ENCODE data around the gene MYCBPAP.

DNA sequence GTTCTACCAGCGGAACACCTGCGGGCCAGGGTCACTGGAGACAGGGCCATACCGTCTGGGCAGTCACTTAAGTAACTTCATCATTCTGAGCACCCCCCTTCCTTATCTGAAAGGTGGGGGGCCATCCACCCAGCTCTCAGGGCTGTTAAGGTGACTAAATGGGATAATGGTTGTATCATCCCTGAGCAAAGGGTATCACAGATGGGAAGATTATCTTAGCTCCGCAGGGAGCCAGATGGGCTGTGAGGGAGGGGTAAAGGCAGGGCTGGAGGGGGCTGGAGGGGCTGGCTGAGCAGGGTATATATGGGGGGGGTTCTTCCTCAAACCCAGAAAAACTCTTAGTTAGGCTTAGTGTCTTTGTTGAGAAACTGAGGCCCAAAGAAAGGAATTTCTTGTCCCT, 49.4 kb downstream of the MYCBPAP start:
- no peak for TF ChIP-seq CTCF (IDR thresholded peaks at IDR 0.05)
- TF ChIP-seq POLR2A (IDR thresholded peaks at IDR 0.05): no peak

All from thyroid gland (tissue), 4 donors.